ENCODE measurements around the gene NEMP2.
"Not testable (repeated sequence)": the region's sequence is repeated elsewhere in the genome, so short reads cannot be mapped to it uniquely, and the experiment has no call there.

Gene NEMP2

DNA sequence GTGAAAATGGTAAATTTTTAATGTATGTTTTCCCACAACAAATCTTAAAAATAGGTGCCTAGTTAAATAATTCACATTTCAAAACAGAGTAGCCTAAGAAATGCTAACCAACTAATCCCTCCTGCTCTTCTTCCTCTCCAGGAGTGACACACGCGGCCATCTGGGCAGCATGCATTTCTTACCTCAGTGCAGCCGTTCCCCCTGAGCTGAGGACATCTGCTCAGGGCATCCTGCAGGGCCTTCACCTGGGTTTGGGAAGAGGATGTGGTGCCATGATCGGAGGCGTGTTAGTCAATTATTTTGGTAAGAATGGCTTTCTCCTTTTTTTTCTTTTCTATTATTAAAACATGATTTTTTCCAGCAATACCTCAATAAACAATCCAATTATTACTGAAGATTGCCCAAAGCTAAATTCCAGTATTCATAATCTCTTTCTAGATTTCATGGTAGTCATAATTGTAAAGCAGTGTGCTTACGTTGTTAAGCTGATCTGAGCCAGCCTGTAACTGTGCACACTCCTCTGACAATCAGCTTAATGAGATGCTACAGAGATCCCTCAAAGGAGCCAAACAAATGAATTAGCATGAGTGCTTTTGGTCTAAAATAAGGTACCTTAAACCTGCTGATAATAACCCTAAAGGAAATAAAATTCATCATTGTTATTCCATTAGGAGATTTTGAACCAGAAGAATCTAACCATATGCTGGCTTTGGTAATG, 45.8 kb downstream of the NEMP2 start:
- DNase-seq, result no peak

DNA sequence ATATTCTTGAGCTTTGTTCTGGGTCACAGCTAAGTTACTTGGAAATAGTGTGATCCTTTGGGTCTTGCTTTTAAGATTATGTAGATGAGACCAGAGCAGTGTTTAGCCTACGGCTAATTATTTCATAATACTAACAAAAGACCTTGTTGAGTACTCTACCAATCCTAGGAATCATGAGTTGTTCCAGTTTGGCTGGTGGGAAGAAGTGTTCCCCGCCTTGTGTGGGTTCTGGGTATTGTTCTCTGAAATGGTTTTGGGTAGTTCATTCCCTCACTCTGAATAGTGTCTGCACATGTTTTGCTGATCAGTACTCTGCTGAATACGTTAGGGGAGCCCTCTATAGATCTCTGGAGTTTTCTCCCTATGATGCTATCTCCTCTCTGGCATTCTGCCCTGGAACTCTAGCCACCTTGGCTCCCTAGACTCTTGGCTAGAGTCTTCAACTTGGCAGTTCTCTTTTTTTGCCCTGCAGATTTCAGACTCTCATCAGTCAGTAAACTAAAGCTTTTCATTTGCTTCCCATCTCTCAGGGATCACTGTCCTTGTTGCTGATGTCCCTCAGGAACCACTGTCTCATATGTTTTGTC, 48.4 kb downstream of the NEMP2 start:
- DNase-seq, result no peak

DNA sequence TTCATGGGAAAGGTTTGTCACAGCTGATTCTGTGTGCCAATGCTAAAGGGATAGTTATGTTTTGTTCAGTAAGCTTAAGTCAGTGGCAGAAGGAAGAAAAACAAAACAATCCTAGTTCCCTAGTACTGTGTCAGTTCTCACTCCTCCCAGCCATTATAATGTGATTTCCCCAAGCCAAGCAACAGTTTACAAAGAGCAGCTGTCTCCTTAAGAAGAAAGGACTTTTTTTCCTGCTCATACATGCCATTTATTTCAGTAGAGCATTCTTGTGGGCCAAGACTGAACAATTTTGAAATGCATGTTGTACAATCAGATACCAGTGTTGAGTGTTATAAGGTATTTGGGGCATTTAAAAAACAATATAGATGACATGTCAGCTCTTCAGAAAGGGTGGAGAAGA, 52.1 kb downstream of the NEMP2 start:
- no peak for DNase-seq

DNA sequence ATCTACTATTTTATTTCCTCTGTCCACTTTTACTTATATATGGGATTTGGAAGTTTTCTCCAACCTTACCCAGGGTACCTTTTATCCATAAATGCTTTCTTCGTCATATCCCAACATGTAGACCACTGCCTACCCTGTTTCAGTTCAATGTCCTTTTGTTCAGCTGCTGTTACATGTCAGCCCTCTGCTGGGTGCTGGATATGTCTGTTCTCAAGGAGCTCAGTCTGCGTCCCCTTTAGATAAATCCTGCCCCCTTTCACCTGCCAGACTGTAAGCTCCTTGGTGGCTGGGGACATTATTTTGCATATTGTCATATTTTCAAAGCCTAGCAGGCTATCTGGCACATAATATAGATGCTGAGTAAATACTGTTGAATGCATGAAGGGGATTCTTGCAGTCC, 53.2 kb downstream of the NEMP2 start:
- no peak for DNase-seq

DNA sequence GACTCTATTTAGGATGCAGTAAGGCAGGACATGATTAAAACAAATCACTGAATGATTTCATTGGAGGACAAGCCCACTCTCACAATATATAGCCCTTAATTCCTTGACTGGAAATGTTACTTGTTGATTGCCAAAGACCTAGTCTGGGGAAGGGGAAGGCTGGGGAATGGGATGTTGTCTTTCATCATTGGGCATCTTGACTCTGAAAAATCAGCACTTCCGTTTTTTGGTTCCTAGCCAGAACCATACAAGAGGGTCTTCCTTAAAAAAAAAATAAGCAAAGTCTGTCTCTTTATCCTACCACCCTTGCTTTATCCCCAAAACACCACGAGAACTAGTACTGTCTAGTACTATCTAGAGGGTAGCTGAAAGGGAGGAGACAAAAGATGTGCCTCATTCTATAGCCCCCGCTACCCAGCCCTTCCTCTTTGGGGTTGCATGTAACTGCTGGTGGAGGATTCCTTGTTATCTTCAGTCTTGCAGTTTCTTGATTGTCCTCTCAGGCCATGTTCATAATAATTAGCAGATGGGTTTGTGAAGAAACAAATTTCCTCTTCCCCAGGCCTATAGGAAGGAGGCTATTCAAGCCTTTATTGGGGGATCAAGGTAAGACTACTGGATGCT, 55.8 kb downstream of the NEMP2 start:
- no peak for DNase-seq

- no peak for DNase-seq
Observed at GRCh38 chr2:190477661-190478454, 56.7 kb downstream of the NEMP2 start.

DNA sequence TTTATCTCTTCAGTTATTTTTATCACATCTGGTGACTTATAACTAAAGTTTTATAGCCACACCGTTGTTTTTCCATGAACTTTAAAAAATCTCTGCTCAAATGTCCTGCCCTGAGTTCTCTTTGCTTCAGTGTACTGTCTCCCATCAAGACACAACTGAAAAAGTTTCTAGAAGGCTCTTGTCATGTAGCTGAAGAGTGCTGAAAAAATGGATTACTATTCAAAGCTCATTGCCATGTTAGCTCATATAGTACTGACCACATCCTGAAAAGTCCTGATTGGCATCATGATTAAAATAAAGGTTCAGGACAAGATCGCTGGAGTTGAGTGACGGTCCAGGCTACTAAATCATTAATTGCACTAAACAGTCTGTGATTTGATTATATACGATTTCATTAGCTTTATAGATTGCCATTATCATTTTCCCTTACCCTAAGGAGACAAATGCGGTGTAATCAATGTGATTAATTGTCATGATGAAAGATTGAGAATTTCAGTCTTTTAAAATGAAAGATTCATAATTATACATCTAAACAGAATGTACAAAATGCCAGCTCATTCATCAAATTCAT, 64.2 kb downstream of the NEMP2 start:
- no peak for DNase-seq

DNA sequence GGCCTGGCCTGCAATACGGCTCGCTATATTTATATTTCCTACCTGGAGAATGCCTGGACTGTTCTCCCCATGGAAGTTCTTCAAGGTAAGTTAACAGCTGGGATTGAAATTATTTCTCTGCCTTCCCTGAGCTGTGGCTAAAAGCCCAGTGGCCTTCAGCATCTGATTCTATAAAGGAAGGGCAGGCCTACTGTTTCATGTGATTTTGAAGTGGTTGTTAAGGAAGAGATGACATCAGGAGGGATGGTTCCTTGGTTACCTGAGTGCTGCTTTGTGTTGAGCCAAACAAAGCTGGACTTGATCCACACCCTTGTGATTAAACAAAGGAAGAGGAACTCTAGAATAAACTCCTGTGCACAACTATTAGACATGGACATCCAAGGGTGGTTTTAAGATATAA, 64.8 kb downstream of the NEMP2 start:
- DNase-seq, result no peak

- no peak for DNase-seq
Observed at GRCh38 chr2:190468814-190469569, 65.5 kb downstream of the NEMP2 start.

GRCh38 chr2:190468354-190468753, 66.2 kb downstream of the NEMP2 start:
- DNase-seq, result not testable (repeated sequence)

- no peak for DNase-seq
Observed at GRCh38 chr2:190467575-190468083, 66.9 kb downstream of the NEMP2 start.

- no peak for DNase-seq
Observed at GRCh38 chr2:190466819-190467446, 67.6 kb downstream of the NEMP2 start.

DNA sequence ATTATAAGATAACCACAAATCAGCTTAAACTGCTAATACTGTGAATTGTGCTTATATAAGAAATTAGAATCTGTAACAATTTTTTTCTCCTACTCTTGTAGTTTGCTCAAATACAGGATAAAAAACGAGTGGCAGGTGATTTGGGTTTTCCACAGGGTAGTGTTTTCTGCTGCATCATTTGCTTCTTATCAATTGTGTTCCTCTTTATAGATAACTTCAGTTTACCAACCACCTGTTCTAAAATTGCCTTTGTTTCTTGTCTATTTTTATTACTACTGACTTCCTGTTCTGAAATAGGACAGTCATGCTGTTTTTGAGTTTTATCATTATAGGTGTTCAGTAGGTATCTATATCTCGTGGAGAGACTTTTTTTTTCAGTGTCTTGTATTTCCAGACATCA, 69.5 kb downstream of the NEMP2 start:
- no peak for DNase-seq

DNA sequence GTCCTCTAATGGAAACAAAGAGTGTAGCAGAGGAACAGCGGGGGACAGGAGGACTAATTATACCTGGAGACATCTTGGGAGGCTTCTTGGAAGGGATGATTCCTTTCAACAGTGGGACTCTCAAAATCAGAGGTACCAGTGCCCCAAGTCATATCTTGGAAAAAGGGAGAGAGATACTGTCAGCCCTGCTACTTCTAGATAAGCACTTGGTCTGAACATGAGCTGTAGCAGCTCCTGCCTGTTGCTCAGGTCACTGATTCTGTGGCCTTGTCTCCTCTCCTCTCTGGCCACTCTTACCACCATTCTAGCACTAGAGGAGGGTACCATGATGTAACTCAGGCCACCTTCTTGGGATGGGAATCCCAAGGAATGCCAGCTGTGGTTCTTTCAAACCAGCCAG, 71.9 kb downstream of the NEMP2 start:
- no peak for DNase-seq

GRCh38 chr2:190462181-190462580, 72.3 kb downstream of the NEMP2 start:
- no peak for DNase-seq

GRCh38 chr2:190460487-190460886, 74.0 kb downstream of the NEMP2 start:
- no peak for DNase-seq

DNA sequence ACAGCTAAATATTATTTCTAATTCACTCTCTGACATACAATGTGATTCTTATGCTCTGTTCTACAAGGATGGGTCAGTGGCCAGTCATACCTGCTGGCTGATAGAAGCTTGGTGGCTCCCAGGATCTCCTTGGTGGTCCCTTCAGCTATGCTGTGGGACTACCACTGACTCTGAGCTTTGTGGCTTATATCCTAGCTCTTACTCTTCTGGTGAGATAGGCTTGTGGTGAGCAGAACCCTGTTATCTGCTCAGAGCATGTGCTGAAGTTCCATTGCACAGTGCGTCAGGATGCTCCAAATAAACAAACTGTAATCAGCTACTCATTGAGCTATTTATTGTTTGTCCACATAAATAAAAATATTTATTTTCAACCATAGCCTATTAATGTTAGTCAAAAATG, 74.6 kb downstream of the NEMP2 start:
- DNase-seq, result no peak

DNA sequence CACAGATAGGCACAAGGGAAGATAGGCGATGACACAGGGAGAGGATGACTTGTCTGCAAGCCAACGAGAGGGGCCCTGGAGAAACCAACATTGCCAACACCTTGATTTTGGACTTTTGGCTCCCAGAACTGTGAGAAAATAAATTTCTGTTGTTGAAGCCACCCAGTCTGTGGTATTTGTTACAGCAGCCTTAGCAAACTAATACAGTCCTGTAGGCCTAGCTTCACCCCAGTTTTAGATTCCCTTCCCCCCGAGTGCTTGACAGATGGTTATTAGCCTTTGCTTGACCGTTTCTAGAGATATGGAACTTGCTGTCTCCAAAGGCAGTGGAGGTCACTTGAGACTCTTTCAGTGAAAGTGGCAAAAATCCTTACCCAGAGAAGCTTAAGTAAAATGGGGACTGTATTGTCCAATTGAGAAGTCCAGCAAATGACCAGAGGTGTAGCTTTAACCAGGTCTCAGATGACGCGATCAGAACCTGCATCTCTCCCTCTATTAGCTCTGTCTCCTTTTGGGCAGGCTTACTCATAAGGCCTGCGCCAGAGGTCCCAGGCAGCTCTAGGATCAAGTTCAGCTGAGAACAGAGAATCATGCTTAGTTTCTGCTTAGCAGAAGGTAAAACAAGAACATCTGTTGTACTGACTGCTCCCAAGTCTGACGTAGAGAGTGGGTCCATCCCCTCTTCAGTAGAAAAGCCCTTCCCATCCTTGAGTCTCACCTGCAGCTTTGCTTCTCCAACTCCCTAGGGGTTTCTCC, 76.0 kb downstream of the NEMP2 start:
- DNase-seq, result no peak

- no peak for DNase-seq
Observed at GRCh38 chr2:190457256-190457655, 77.3 kb downstream of the NEMP2 start.

DNA sequence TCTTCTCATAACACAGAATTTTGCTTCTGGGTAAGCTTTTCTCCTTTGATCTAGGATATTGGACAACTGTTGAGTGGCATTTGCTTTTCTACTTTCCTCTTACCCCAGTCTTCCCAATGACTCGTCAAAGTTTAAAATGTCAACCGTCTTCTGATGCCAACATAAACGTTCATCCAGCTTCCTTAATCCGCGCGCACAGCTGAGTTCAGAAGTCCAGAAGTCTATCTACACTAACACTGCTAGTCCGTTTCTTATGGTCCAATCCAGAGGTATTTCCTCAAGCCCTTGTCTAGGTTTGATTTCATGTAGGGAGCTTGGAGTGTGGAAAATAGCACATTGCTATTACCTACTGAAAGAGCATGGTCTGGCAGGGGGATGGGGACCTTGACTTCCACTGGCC, 77.7 kb downstream of the NEMP2 start:
- DNase-seq, result no peak

Measured in activated gamma-delta T cell treated with Interleukin-2 at 50 U/mL for 16 hours (primary cell).